ENCODE data around the gene FUT8. TPM values are rescaled to one million over a fixed set of nuclear protein-coding genes. Genes with fewer than 3 reads are reported as not detected.

FUT8 gene
- total and polyA plus RNA-seq, 5 experiments from 2014 or later: 10.0 to 51.2 (median 15.2) TPM

DNA sequence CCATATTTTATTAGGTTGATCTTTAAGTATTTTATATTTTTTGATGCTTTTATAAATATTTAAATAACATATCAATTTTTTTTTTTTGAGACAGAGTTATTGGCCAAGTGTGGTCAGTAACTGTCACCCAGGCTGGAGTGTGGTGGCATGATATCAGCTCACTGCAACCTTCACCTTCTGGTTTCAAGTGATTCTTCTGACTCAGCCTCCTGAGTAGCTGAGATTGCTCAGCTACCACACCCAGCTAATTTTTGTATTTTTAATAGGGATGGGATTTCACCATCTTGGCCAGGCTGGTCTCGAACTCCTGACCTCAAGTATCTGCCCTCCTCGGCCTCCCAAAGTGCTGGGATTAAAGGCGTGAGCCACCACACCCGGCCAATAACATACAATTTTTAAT is 71.1 kb downstream of the FUT8 start:
- Mint-ChIP-seq H3K4me3 (no peak overlapping the region), H3K9me3 (no peaks in the 10 kb centered on the region), H3K36me3 (peaks cover 3 to 42% (median 21%) of the 10 kb centered on the region in 3 donors), H3K27ac (no peak overlapping the region), H3K27me3 (no peaks in the 10 kb centered on the region), H3K4me1 (peaks cover 29 to 76% (median 73%) of the 10 kb centered on the region in 4 donors)
- POLR2A ChIA-PET: interaction anchor here (0.7 kb wide), 1 partner anchor 13 kb away, joined by 3 read pairs; no protein-coding TSS in a partner anchor
- ATAC-seq (no peak), DNase-seq (no peak)

DNA sequence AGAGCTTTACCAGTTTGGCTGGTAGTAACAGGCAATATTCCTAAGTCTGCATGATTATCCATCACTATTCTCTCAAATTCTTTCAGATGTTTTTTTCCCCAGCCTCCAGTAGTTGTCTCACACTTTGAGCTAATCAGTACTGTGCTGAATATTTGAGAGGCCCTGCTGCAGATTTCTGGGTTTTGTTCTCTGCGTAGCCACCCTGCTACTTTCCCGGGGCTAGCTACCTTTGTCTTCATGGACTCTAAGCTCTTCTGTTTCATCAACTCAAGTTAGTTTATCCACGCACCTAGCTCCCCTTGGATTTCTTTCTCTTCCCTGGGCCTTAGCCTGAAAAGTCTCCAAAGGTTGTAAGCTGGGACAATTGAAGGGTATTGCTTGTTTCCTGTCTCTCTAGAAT is 73.0 kb downstream of the FUT8 start:
- ATAC-seq: no peak
- Mint-ChIP-seq H3K36me3 (peaks cover 3 to 33% (median 20%) of the 10 kb centered on the region in 3 donors), H3K9me3 (no peaks in the 10 kb centered on the region), H3K27me3 (no peaks in the 10 kb centered on the region), H3K4me1 (peaks cover 22 to 71% (median 64%) of the 10 kb centered on the region in 4 donors), H3K4me3 (no peak overlapping the region), H3K27ac (no peak overlapping the region)
- POLR2A ChIA-PET: no interaction called here
- DNase-seq: no peak

DNA sequence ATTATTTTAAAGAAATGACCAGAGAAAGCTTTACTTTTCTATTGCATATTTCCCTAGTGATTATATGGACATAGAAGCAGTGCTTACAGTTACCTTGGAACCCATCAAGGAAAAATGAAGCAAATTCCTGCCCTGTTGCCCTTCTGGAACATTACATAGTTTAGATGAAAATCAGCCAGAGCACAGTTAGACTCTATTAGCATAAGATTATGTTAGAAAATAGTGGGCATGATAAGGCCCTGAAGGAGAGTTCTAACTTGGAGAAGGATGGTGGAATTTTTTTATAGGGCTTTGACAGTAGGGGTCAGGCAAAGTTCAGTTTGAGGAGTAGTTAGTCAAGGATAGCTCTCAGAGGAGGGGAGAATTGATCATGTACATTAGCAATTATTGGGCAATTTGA is 74.3 kb downstream of the FUT8 start:
- no peak for DNase-seq
- Mint-ChIP-seq H3K27ac (peak overlapping the region in 3 of 10 donors; percentile 38 to 76 (median 60)), H3K27me3 (no peaks in the 10 kb centered on the region), H3K4me1 (peaks cover 25 to 72% (median 60%) of the 10 kb centered on the region in 4 donors), H3K4me3 (no peak overlapping the region), H3K9me3 (no peaks in the 10 kb centered on the region), H3K36me3 (peaks cover 3 to 32% (median 23%) of the 10 kb centered on the region in 3 donors)
- no peak for ATAC-seq
- POLR2A ChIA-PET: no interaction called here

DNA sequence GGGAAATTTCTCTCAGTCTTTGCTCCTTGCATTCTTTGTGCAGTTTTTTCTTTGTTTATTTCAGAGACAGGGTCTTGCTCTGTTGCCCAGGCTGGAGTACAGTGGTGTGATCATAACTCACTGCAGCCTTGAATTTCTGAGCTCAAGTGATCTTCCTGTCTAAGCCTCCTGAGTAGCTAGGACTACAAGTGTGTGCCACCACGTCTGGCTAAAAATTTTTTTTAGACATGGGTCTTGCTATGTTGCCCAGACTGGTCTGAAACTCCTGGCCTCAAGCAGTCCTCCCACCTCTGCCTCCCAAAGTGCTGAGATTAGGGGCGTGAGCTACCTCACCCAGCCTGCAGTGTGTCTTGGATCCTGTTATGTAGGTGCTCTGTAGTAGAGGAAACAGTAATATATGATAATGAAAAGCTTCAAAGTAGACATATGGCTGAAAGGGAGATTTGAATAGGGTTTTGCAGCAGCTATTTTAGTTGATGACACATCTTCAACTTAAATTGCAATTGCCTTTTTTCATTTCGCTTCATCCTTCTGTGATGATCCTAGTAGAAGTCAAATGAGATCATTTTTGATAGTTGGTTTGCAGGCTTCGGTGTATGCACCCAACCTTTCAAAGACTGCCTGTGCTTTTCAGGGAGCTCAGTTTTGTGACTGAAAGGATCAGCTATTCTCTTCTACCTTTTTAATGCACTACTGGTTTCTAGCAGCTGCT is 75.4 kb downstream of the FUT8 start:
- POLR2A ChIA-PET: no interaction called here
- peak overlapping the region in 1 of 10 donors; percentile 52 for H3K4me3 Mint-ChIP-seq

DNA sequence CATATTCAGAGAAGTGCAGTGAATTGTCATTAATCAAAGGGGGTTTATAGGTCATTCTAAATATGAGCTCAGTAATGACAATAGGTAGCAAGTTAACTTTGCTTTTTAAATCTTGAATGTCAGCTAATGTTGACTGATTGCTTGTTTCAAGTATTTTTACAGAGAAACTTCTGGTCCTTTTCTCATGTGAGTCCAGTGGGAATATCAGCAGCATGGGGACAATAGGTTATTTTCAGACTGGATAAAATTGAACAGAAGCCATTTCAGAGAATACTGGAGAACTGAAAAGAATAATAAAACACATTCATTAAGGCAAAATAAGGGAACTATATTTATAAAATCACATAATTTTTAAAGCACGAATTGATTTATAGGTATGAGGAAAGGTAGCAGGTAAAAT is 78.7 kb downstream of the FUT8 start:
- H3K4me3 Mint-ChIP-seq: no peak overlapping the region
- ATAC-seq (no peak), DNase-seq (no peak)
- no peaks in the 10 kb centered on the region for H3K27me3 Mint-ChIP-seq
- POLR2A ChIA-PET: interaction anchor here (0.6 kb wide), 1 partner anchor 301 kb away, joined by 3 read pairs; no protein-coding TSS in a partner anchor
- H3K27ac Mint-ChIP-seq: no peak overlapping the region
- H3K4me1 Mint-ChIP-seq: peaks cover 16 to 60% (median 41%) of the 10 kb centered on the region in 4 donors
- peaks cover 0 to 12% (median 4%) of the 10 kb centered on the region in 9 donors for H3K9me3 Mint-ChIP-seq
- H3K36me3 Mint-ChIP-seq: peaks cover 10 to 22% (median 21%) of the 10 kb centered on the region in 3 donors

More for the DNA sequence above, 75.4 kb downstream of the FUT8 start:
- Mint-ChIP-seq H3K36me3 (peaks cover 3 to 24% (median 20%) of the 10 kb centered on the region in 3 donors), H3K27ac (peak overlapping the region in 2 of 10 donors; percentile 52 to 76), H3K4me1 (peaks cover 21 to 71% (median 57%) of the 10 kb centered on the region in 4 donors), H3K27me3 (no peaks in the 10 kb centered on the region), H3K9me3 (no peaks in the 10 kb centered on the region)
- DNase-seq: no peak
- ATAC-seq: no peak

DNA sequence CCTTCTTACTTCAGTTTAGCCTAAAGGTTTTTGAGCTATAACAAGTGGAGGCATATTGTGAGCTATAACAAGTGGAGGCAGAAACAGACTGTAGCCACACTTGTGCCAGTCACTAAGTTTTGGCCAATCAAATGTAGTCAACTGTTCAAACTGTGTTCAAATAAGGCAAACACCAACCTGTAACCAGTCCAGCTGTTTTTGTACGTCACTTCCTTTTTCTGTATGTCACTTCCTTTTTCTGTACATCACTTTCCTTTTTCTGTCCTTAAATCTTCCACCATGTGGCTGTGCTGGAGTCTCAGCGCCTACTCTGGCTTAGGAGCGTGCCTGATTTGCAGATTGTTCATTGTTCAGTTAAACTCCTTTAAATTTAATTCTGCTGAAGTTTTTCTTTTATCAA is 79.7 kb downstream of the FUT8 start:
- H3K27me3 Mint-ChIP-seq: no peaks in the 10 kb centered on the region
- no peak for DNase-seq
- no peak overlapping the region for H3K4me3 Mint-ChIP-seq
- peaks cover 14 to 28% (median 21%) of the 10 kb centered on the region in 3 donors for H3K36me3 Mint-ChIP-seq
- H3K27ac Mint-ChIP-seq: peak overlapping the region in 1 of 10 donors; percentile 36
- H3K9me3 Mint-ChIP-seq: peaks cover 0 to 18% (median 7%) of the 10 kb centered on the region in 9 donors
- H3K4me1 Mint-ChIP-seq: peaks cover 13 to 55% (median 36%) of the 10 kb centered on the region in 4 donors
- no peak for ATAC-seq
- POLR2A ChIA-PET: no interaction called here

DNA sequence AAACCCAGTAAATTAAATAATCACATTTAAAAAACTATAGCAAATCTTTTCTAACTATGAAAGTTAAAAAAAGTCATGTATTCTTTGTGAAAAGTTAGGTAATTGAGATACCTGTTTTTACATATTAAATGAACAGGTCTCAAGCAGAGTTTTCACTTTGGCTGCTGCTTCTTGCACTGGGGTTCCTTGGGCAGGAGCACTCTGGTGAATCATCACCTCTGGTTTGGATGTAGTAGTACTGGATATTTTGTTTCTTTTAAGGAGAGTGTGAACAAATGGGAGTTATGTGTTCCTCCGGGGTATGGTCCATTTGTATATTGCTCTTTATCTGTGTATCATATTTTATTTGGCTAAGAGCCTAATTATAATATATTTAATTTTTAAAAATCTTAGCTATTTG is 82.7 kb downstream of the FUT8 start:
- no peak overlapping the region for H3K27ac Mint-ChIP-seq
- DNase-seq: no peak
- ATAC-seq: no peak
- no peaks in the 10 kb centered on the region for H3K27me3 Mint-ChIP-seq
- no peak overlapping the region for H3K4me3 Mint-ChIP-seq
- H3K4me1 Mint-ChIP-seq: peaks cover 8 to 47% (median 27%) of the 10 kb centered on the region in 4 donors
- peaks cover 0 to 18% (median 7%) of the 10 kb centered on the region in 9 donors for H3K9me3 Mint-ChIP-seq
- POLR2A ChIA-PET: no interaction called here
- peaks cover 11 to 24% (median 16%) of the 10 kb centered on the region in 3 donors for H3K36me3 Mint-ChIP-seq

DNA sequence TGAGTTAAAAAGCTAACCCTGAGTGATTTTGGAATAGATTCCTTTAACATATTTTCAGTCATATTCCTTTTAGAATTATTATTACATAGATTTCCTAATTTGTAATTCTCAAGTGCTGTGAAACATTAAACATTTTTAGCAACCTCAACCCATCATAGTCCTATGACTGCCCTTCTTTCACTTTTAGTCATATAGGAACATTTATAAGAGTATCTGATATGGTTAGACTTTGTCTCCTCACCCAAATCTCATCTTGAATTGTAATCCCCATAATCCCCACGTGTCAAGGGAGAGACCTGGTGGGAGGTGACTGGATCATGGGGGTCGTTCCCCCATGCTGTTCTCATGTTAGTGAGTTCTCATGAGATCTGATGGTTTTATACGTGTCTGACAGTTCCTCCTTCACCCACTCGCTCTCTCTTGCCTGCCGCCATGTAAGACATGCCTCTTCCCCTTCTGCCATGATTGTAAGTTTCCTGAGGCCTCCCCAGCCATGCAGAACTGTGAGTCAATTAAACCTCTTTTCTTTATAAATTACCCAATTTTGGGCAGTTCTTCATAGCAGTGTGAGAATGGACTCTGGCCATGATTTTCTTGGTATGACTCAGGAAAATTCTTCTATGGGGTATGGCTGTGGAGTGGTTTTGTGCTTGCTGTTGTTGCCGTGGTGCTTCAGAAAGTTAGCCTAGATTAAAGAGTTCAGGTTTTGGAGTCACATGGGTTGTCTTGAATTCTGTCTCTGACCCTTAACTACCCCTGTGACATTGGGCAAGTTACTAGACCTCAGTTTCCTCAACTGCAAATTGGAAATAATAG is 83.9 kb downstream of the FUT8 start:
- Mint-ChIP-seq H3K4me1 (peaks cover 12 to 48% (median 30%) of the 10 kb centered on the region in 4 donors), H3K9me3 (peaks cover 0 to 18% (median 7%) of the 10 kb centered on the region in 9 donors)

DNA sequence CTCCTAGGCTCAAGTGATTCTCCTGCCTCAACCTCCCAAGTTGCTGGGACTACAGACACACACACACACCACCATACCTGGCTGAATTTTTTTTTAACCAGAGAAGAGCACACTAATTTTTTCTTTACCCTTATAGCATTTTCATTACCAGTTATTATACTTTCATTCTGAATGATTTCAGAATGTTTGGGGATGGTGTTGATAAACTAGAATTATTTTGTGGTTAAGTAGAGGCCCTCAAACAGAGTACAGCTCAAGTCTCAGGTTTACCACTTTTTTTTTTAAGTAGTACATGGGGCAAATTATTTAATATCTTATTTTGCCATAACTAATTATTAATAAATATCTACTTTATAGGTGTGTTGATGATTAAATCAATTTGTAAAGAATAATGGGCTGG is 86.6 kb downstream of the FUT8 start:
- Mint-ChIP-seq H3K4me3 (no peak overlapping the region), H3K9me3 (peaks cover 0 to 18% (median 6%) of the 10 kb centered on the region in 9 donors), H3K27me3 (no peaks in the 10 kb centered on the region), H3K27ac (peak overlapping the region in 2 of 10 donors; percentile 16 to 41), H3K4me1 (peaks cover 17 to 50% (median 35%) of the 10 kb centered on the region in 4 donors), H3K36me3 (peaks cover 8 to 11% (median 9%) of the 10 kb centered on the region in 3 donors)
- DNase-seq (no peak), ATAC-seq (no peak)
- POLR2A ChIA-PET: no interaction called here

More for the DNA sequence above, 83.9 kb downstream of the FUT8 start:
- ATAC-seq (no peak), DNase-seq (no peak)
- Mint-ChIP-seq H3K27ac (no peak overlapping the region), H3K36me3 (peaks cover 11 to 14% (median 11%) of the 10 kb centered on the region in 3 donors), H3K4me3 (no peak overlapping the region), H3K27me3 (no peaks in the 10 kb centered on the region)
- POLR2A ChIA-PET: no interaction called here

DNA sequence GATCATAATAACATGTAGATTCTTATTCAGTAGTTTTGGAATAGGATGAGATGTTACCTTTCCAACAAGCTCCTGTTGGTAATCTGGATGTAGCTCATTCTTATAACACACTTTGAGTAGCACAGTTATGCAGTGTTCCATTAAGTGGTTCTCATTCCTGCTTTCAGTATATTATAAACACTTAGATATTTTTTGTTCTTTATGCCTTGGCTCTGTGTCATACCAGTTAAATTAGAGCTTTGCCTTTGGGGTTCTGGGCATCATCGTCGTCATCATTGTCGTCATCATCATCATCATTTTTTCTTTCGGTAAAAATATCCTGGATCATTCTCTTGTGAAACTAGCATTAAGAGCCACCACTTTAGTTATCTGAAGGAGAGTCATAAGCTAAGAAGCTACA is 87.5 kb downstream of the FUT8 start:
- POLR2A ChIA-PET: interaction anchor here (0.6 to 0.7 kb wide), 2 partner anchors 41 to 89 kb away, joined by 3 read pairs; no protein-coding TSS in a partner anchor
- ATAC-seq (no peak), DNase-seq (no peak)
- H3K9me3 Mint-ChIP-seq: peaks cover 0 to 18% (median 6%) of the 10 kb centered on the region in 9 donors
- H3K27ac Mint-ChIP-seq: peak overlapping the region in 1 of 10 donors; percentile 9
- no peaks in the 10 kb centered on the region for H3K27me3 Mint-ChIP-seq
- no peak overlapping the region for H3K4me3 Mint-ChIP-seq
- H3K4me1 Mint-ChIP-seq: peaks cover 17 to 50% (median 36%) of the 10 kb centered on the region in 4 donors
- H3K36me3 Mint-ChIP-seq: peaks cover 8 to 11% (median 9%) of the 10 kb centered on the region in 3 donors

DNA sequence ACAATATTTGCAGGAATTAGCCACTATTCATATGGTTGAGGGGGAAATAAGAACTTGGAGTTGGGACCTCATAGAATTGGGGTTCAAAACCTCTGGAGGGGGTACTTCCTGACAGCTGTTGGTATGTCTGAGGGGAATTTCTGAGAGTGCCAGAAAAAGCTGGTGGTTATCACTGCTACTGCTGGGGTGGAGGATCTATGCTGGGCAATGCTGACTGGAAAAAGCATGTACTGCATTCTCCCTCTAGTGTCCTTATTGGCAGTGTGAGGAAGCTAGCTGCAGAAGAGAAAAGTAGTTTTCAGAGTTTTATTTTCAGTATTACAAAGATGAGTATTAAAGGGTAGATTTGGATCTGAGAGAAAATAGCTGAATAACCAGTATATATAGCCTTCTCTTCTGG is 88.8 kb downstream of the FUT8 start:
- peak overlapping the region in 7 of 10 donors; percentile 4 to 80 (median 34) for H3K27ac Mint-ChIP-seq

DNA sequence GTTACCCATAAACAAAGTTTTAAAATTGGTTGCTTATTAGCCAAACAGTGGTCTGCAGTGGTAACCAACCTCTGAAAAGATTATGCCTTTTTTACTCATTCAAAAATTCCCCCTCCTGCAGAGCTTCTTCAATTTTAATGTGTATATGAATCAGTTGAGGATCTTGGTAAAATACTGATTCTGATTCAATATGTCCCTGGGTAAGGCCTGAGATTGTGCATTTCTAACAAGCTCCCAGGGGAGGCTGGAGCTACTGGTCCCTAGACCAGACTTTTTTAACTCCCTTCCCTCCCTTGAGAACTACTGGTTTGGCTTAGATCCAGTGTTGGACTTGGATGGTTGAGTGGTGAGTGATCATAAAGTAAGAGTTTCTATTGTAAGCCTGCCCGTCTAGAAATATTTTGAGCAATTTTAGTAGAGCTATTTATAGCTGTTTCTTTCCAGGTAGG is 90.2 kb downstream of the FUT8 start:
- Mint-ChIP-seq H3K4me3 (no peak overlapping the region), H3K27me3 (no peaks in the 10 kb centered on the region), H3K36me3 (peaks cover 4 to 13% (median 9%) of the 10 kb centered on the region in 3 donors), H3K9me3 (peaks cover 0 to 8% (median 0%) of the 10 kb centered on the region in 9 donors), H3K27ac (peak overlapping the region in 5 of 10 donors; percentile 21 to 60 (median 30)), H3K4me1 (peaks cover 20 to 48% (median 40%) of the 10 kb centered on the region in 4 donors)
- POLR2A ChIA-PET: interaction anchor here (0.6 kb wide), 1 partner anchor 44 kb away, joined by 4 read pairs; no protein-coding TSS in a partner anchor
- DNase-seq (no peak), ATAC-seq (no peak)

More for the DNA sequence above, 88.8 kb downstream of the FUT8 start:
- H3K36me3 Mint-ChIP-seq: peaks cover 4 to 5% (median 4%) of the 10 kb centered on the region in 3 donors
- H3K4me3 Mint-ChIP-seq: no peak overlapping the region
- no peak for DNase-seq
- POLR2A ChIA-PET: no interaction called here
- H3K4me1 Mint-ChIP-seq: peaks cover 16 to 49% (median 38%) of the 10 kb centered on the region in 4 donors
- no peaks in the 10 kb centered on the region for H3K27me3 Mint-ChIP-seq
- H3K9me3 Mint-ChIP-seq: peaks cover 0 to 5% (median 3%) of the 10 kb centered on the region in 9 donors
- no peak for ATAC-seq
